Muscle of leg (tissue), 11 donors: ENCODE measurements around the gene F7. TPM values are rescaled to one million over a fixed set of nuclear protein-coding genes. Genes with fewer than 3 reads are reported as not detected.

ENCODE experiments used
- DNase-seq: peaks from one replicate; pipeline ENCODE4 v3.0.0; 2013
- H3K27ac ChIP-seq: one replicate; pipeline ENCODE4 v1.5.1; 2013; ENCODE audit warnings: mild to moderate bottlenecking, low read length, control low read depth
- H3K27me3 ChIP-seq: one replicate; pipeline ENCODE4 v1.6.1; 2013; ENCODE audit warnings: low read length; ENCODE audit not compliant: control insufficient read depth, insufficient read depth
- H3K36me3 ChIP-seq: one replicate; pipeline ENCODE4 v1.6.1; 2013; ENCODE audit warnings: low read length; ENCODE audit not compliant: control insufficient read depth, insufficient read depth
- H3K4me1 ChIP-seq: one replicate; pipeline ENCODE4 v1.6.1; 2013; ENCODE audit warnings: low read length; ENCODE audit not compliant: control insufficient read depth, insufficient read depth
- H3K4me3 ChIP-seq: one replicate; pipeline ENCODE4 v1.5.1; 2013; ENCODE audit warnings: low read length, control low read depth
- H3K9me3 ChIP-seq: replicated peaks from 2 replicates; pipeline ENCODE4 v1.6.1; 2013; ENCODE audit warnings: low read depth, low read length; ENCODE audit not compliant: control insufficient read depth
- WGBS: methylation state at CpG from one replicate; pipeline ENCODE4 v1.1.5; 2013; ENCODE audit warnings: missing lambda C conversion rate; ENCODE audit not compliant: insufficient coverage; 5-methylcytosine and 5-hydroxymethylcytosine counted together
- polyA plus RNA-seq, 8 donors: library from polyadenylated mRNA; unstranded; fragments of 120-200 nt; gene quantifications; one replicate each; pipeline versions ENCODE4 v1.2.1 to v1.2.3, GENCODE V29; 2013; ENCODE audit warnings: inconsistent platforms in 1 of 8, low replicate concordance in 1 of 8; ENCODE audit not compliant: insufficient read length in 8 of 8, insufficient read depth in 1 of 8
- total RNA-seq: library from RNA; stranded (reverse); fragments of 120-200 nt; gene quantifications from one replicate; pipeline ENCODE4 v1.2.4, GENCODE V29; 2013

F7 gene
- total and polyA plus RNA-seq, 9 donors: 0.99 to 2.0 (median 1.6) TPM

GRCh38 chr13:113086031-113086750, 19.4 kb upstream of the F7 start:
- Histone ChIP-seq H3K36me3 (peaks cover 23% of the 10 kb centered on the region), H3K27me3 (no peaks in the 10 kb centered on the region), H3K4me3 (no peak overlapping the region), H3K9me3 (no peaks in the 10 kb centered on the region), H3K27ac (no peak overlapping the region), H3K4me1 (peaks cover 25% of the 10 kb centered on the region)
- DNase-seq: no peak
- WGBS: 80% methylated on average over 30 of the region's 32 CpGs

GRCh38 chr13:113086991-113087922, 18.3 kb upstream of the F7 start:
- H3K9me3 ChIP-seq: no peaks in the 10 kb centered on the region
- no peak overlapping the region for H3K4me3 ChIP-seq
- no peaks in the 10 kb centered on the region for H3K27me3 ChIP-seq
- peaks cover 23% of the 10 kb centered on the region for H3K36me3 ChIP-seq
- 86% methylated on average over 30 of the region's 39 CpGs for WGBS
- no peak for DNase-seq
- no peak overlapping the region for H3K27ac ChIP-seq
- peaks cover 20% of the 10 kb centered on the region for H3K4me1 ChIP-seq

- H3K27me3 ChIP-seq: no peaks in the 10 kb centered on the region
- no peak for DNase-seq
- H3K4me1 ChIP-seq: peaks cover 14% of the 10 kb centered on the region
- peaks cover 19% of the 10 kb centered on the region for H3K36me3 ChIP-seq
- 89% methylated on average over 39 of the region's 40 CpGs for WGBS
- no peak overlapping the region for H3K4me3 ChIP-seq
- no peak overlapping the region for H3K27ac ChIP-seq
- H3K9me3 ChIP-seq: no peaks in the 10 kb centered on the region
These were observed 17.5 kb upstream of the F7 start for GRCh38 chr13:113087923-113088690.

- no peak for DNase-seq
- Histone ChIP-seq H3K27me3 (no peaks in the 10 kb centered on the region), H3K4me3 (no peak overlapping the region), H3K27ac (no peak overlapping the region), H3K4me1 (peaks cover 9% of the 10 kb centered on the region), H3K9me3 (no peaks in the 10 kb centered on the region), H3K36me3 (peaks cover 19% of the 10 kb centered on the region)
- 80% methylated on average over 13 of the region's 17 CpGs for WGBS
These were observed 16.9 kb upstream of the F7 start for GRCh38 chr13:113088691-113089020.

- WGBS: 66% methylated on average over 30 of the region's 36 CpGs
- Histone ChIP-seq H3K9me3 (no peaks in the 10 kb centered on the region), H3K36me3 (peaks cover 19% of the 10 kb centered on the region), H3K27me3 (no peaks in the 10 kb centered on the region), H3K4me3 (no peak overlapping the region), H3K4me1 (peaks cover 4% of the 10 kb centered on the region), H3K27ac (no peak overlapping the region)
- no peak for DNase-seq
These were observed 15.7 kb upstream of the F7 start for GRCh38 chr13:113089693-113090414.

GRCh38 chr13:113090415-113090770, 15.2 kb upstream of the F7 start:
- DNase-seq: no peak
- Histone ChIP-seq H3K4me1 (peaks cover 4% of the 10 kb centered on the region), H3K27ac (no peak overlapping the region), H3K27me3 (no peaks in the 10 kb centered on the region), H3K4me3 (no peak overlapping the region), H3K36me3 (peaks cover 19% of the 10 kb centered on the region), H3K9me3 (no peaks in the 10 kb centered on the region)
- WGBS: 88% methylated on average over 7 of the region's 13 CpGs

GRCh38 chr13:113090806-113091205, 14.8 kb upstream of the F7 start:
- Histone ChIP-seq H3K27ac (no peak overlapping the region), H3K4me1 (peaks cover 4% of the 10 kb centered on the region), H3K4me3 (no peak overlapping the region), H3K36me3 (peaks cover 19% of the 10 kb centered on the region), H3K9me3 (no peaks in the 10 kb centered on the region), H3K27me3 (no peaks in the 10 kb centered on the region)
- no peak for DNase-seq
- 84% methylated on average over 24 of the region's 24 CpGs for WGBS

- H3K4me3 ChIP-seq: no peak overlapping the region
- H3K36me3 ChIP-seq: peaks cover 19% of the 10 kb centered on the region
- H3K9me3 ChIP-seq: no peaks in the 10 kb centered on the region
- 81% methylated on average over 30 of the region's 30 CpGs for WGBS
- peaks cover 4% of the 10 kb centered on the region for H3K4me1 ChIP-seq
- no peaks in the 10 kb centered on the region for H3K27me3 ChIP-seq
- no peak overlapping the region for H3K27ac ChIP-seq
- DNase-seq: no peak
These were observed 14.3 kb upstream of the F7 start for GRCh38 chr13:113091211-113091771.

- Histone ChIP-seq H3K4me3 (no peak overlapping the region), H3K27ac (no peak overlapping the region), H3K4me1 (peaks cover 4% of the 10 kb centered on the region), H3K27me3 (no peaks in the 10 kb centered on the region), H3K36me3 (peaks cover 16% of the 10 kb centered on the region), H3K9me3 (no peaks in the 10 kb centered on the region)
- WGBS: 84% methylated on average over 28 of the region's 33 CpGs
- DNase-seq: no peak
These were observed 13.5 kb upstream of the F7 start for GRCh38 chr13:113091891-113092775.
